Lower leg skin (tissue), 4 donors: ENCODE measurements around the gene TAS2R43. TPM values are rescaled to one million over a fixed set of nuclear protein-coding genes. Genes with fewer than 3 reads are reported as not detected.

ENCODE experiments used
- DNase-seq, 2 donors: peaks; one replicate each; pipeline ENCODE4 v3.0.0-alpha.2; 2019; ENCODE audit warnings: low spot score in 2 of 2
- H3K4me3 ChIP-seq: fragments of 200-600 bp; sonication (generic); 2 replicates; pipeline ENCODE4 v1.5.1; 2017; ENCODE audit warnings: mild to moderate bottlenecking, low read depth; ENCODE audit not compliant: poor library complexity, severe bottlenecking
- POLR2A ChIP-seq, 2 donors: fragments of 450-650 bp; IDR thresholded peaks; one replicate each; pipeline ENCODE4 v1.6.1; 2016 to 2017; ENCODE audit warnings: antibody characterized with exemption in 2 of 2, mild to moderate bottlenecking in 1 of 2, moderate library complexity in 1 of 2
- WGBS, 2 donors: methylation state at CpG; one replicate each; pipeline ENCODE4 v1.1.5; 2018; 5-methylcytosine and 5-hydroxymethylcytosine counted together
- intact Hi-C: fragments of 100-400 bp; cut with DNase I; formaldehyde crosslinking; loops from one replicate; pipeline ENCODE4 v1.15.0; 2023; ENCODE audit warnings: low total_unique reads
- total RNA-seq, 4 donors: library from RNA; depleted of rRNA; stranded (reverse); fragments of >200 nt; gene quantifications; one replicate each; pipeline ENCODE4 v1.1.0, GENCODE V29; 2016
- TF ChIP-seq, protein P1 (sequence below), 3 donors: fragments of 450-650 bp; IDR thresholded peaks; one replicate each; pipeline ENCODE4 v1.5.1; 2016; ENCODE audit warnings: antibody characterized with exemption in 3 of 3, mild to moderate bottlenecking in 3 of 3, moderate library complexity in 2 of 3

The TAS2R43 gene, protein sequence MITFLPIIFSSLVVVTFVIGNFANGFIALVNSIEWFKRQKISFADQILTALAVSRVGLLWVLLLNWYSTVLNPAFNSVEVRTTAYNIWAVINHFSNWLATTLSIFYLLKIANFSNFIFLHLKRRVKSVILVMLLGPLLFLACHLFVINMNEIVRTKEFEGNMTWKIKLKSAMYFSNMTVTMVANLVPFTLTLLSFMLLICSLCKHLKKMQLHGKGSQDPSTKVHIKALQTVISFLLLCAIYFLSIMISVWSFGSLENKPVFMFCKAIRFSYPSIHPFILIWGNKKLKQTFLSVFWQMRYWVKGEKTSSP
- 1 to 10 TPM in 2 of 4 donors, not detected in 2; 1.0 to 1.5 TPM for total RNA-seq

DNA sequence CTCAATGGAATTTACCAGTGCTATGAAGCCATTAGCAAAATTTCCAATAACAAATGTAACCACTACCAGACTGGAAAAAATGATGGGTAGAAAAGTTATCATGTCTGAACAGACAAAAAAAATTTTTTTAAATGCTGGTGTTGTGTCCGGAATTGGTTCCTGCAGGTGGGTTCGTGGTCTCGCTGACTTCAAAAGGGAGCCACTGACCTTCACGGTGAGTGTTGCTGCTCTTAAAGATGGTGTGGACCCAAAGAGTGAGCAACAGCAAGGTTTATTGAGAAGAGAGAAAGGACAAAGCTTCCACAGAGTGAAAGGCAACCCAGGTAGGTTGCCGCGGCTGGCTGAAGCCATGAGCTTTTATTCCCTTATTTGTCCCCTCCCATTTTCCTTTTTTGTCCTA lies at the start of gene TAS2R43:
TSS of gene TAS2R43 (minus strand) at position 186 of the 400 bp plus-strand sequence. CDS start at position 102, 84 bp downstream.
- no peak within 1 kb of the TSS for H3K4me3 ChIP-seq
- TF ChIP-seq POLR2A (IDR thresholded peaks at IDR 0.05) = no peak
- TF ChIP-seq, protein P1, sequence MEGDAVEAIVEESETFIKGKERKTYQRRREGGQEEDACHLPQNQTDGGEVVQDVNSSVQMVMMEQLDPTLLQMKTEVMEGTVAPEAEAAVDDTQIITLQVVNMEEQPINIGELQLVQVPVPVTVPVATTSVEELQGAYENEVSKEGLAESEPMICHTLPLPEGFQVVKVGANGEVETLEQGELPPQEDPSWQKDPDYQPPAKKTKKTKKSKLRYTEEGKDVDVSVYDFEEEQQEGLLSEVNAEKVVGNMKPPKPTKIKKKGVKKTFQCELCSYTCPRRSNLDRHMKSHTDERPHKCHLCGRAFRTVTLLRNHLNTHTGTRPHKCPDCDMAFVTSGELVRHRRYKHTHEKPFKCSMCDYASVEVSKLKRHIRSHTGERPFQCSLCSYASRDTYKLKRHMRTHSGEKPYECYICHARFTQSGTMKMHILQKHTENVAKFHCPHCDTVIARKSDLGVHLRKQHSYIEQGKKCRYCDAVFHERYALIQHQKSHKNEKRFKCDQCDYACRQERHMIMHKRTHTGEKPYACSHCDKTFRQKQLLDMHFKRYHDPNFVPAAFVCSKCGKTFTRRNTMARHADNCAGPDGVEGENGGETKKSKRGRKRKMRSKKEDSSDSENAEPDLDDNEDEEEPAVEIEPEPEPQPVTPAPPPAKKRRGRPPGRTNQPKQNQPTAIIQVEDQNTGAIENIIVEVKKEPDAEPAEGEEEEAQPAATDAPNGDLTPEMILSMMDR (IDR thresholded peaks at IDR 0.05) = no peak
- intact Hi-C loops = no loop called here
- WGBS, 2 donors = 94 to 96% methylated on average over 6 of the region's 6 CpGs
- no peak for DNase-seq

DNA sequence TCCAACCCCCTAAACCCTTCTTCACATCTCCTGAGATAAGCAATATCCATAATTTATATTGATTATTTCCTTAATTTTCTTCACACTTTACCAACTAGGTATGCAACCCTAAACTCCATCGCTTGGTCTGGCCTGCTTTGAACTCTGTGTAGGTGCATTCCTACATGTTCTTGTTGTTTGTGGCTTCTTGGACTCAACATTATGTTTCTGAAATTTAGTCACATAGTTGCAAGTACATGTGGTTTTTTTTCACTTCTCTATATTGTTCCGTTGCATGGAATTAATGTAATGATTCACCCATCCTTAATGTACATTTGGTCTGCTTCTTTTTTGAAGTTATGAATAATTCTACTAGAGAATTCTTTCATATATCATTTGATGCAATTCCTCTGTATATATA lies 44.0 kb upstream of the TAS2R43 start:
- H3K4me3 ChIP-seq = no peak overlapping the region
- WGBS, 2 donors = 88 to 94% methylated on average over 2 of the region's 2 CpGs
- intact Hi-C loops = no loop called here
- DNase-seq = no peak
- no peak for TF ChIP-seq POLR2A (IDR thresholded peaks at IDR 0.05)
- TF ChIP-seq, protein P1 (IDR thresholded peaks at IDR 0.05) = no peak

DNA sequence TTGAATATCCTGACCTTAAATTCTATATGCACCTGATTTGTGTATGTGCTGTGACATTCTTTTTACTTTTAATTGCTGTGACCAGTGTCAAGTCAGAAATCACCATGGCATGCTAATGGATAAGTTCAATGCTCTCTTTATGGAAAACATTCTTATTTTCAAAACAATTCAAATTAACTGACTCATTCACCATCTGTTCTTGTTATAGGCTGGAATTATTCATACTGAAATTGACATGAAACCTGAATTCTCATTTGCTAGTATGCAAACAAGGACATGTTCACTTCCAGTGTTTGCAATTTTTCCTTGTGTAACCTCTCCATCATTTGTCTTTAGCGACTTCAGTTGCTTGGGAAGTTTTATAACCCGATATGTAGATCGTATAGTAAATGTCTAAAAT lies 42.2 kb upstream of the TAS2R43 start, which contains the start of gene TAS2R30:
TSS of gene TAS2R30 (minus strand) at position 340 of the 400 bp plus-strand sequence. CDS start 400 bp downstream, outside the sequence.
- no peak for DNase-seq
- 57 to 69% methylated on average over 3 of the region's 3 CpGs for WGBS, 2 donors
- intact Hi-C loops = no loop called here
- TF ChIP-seq, protein P1 (IDR thresholded peaks at IDR 0.05) = no peak
- no peak for TF ChIP-seq POLR2A (IDR thresholded peaks at IDR 0.05)
- no peak within 1 kb of the TSS for H3K4me3 ChIP-seq

DNA sequence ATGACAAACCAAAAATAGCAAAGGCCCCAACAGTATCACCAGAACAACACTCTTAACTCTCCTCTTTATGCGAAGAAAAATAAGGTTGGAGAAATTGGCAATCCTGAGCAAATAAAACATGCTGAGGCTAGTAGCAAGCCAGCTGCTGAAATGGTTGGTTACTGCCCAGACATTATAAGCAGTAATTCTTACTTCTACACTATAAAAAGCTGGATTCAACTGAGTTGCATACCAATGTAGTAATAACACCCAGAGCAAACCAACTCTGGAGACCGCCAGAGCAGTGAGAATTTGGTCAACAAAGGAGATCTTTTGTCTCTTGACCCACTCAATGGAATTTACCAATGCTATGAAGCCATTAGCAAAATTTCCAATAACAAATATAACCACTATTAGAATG lies 41.7 kb upstream of the TAS2R43 start:
- H3K4me3 ChIP-seq = no peak overlapping the region
- no peak for DNase-seq
- no peak for TF ChIP-seq POLR2A (IDR thresholded peaks at IDR 0.05)
- TF ChIP-seq, protein P1 (IDR thresholded peaks at IDR 0.05) = no peak
- 46 to 50% methylated on average over 2 of the region's 2 CpGs for WGBS, 2 donors
- intact Hi-C loops = no loop called here

DNA sequence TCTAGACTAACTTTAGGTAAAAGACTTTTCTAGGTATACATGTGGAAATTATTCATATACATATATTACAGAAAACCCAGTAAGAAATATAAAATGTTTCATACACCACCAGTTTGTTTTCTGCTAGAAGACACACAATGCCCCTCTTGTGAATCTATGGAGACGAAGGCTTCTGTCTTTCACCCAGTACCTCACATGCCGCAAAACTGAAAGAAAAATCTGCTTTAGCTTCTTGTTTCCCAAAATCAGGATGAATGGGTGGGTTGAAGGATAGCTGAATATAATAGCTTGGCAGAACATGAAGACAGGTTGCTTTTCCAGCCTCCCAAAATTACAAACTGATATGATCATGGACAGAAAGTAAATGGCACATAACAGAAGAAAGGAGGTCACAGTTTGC lies 41.0 kb upstream of the TAS2R43 start:
- intact Hi-C loops = no loop called here
- TF ChIP-seq, protein P1 (IDR thresholded peaks at IDR 0.05) = no peak
- no peak for TF ChIP-seq POLR2A (IDR thresholded peaks at IDR 0.05)
- WGBS, 2 donors = 83 to 89% methylated on average over 2 of the region's 2 CpGs

More for the DNA sequence above, 41.0 kb upstream of the TAS2R43 start:
- no peak for DNase-seq
- no peak overlapping the region for H3K4me3 ChIP-seq
